Heart left ventricle (tissue), 13 donors: Measurements from ENCODE around the gene HDHD3.

ENCODE experiments used
- CTCF ChIP-seq, 12 donors: fragments of 200-600 bp; sonication (generic) in 4 of 12; IDR thresholded peaks; one replicate each; pipeline versions ENCODE4 v1.5.0 to v1.8.0; 2018 to 2022; ENCODE audit warnings: antibody characterized with exemption in 12 of 12, mild to moderate bottlenecking in 5 of 12
- POLR2A ChIP-seq, 2 donors: fragments of 450-650 bp; IDR thresholded peaks; one replicate each; pipeline ENCODE4 v1.6.1; 2017; ENCODE audit warnings: antibody characterized with exemption in 2 of 2, mild to moderate bottlenecking in 2 of 2, moderate library complexity in 2 of 2
- donor health status: ischemic (EF 13 %, LVEDD 7.1; RV severe dilation, severe dysfunction).
- donor health status: DM: no; HTN: yes; CAD: no.
- donor health status: DM: no; HTN: no; CAD: no.
- donor health status: ischemic (EF 25% LVEDD 6.9; RV normal size, moderate dysfunction).
- donor health status: ischemic (EF 25% LVEDD 5.7; RV mildly dilated, moderate dysfunction).
- donor health status: ischemic (EF 35%, LVEDD 5.7; RV mildly dilated, moderate dysfunction).
- donor health status: nonischemic (EF 11% LVEDD 7.7; RV severe dilation, severe dysfunction).
- donor health status: DM: yes; HTN: yes; CAD: no.
- donor health status: PGD.
- donor health status: ischemic (EF 29% LVEDD 5.4; RV normal size, mild dysfunction).
- donor health status: nonischemic (EF 23%, LVEDD 6.1; RV moderate dilation, normal function).

GRCh38 chr9:113386571-113387393, 10.0 kb upstream of the HDHD3 start:
- no peak for TF ChIP-seq CTCF (IDR thresholded peaks at IDR 0.05)
- TF ChIP-seq POLR2A (IDR thresholded peaks at IDR 0.05), result no peak
